AG04449 (cell line): Measurements from ENCODE around the gene NPHP4.

Experiments
- CTCF ChIA-PET: fragments of 350-600 bp; formaldehyde crosslinking; extraction: SDS; loops from one replicate; lab custom pipeline; 2021; ENCODE audit warnings: antibody characterized with exemption; lab: Yijun Ruan, JAX
- POLR2A ChIA-PET: fragments of 400-600, 350-600 bp; formaldehyde crosslinking; extraction: SDS; loops from one replicate; lab custom pipeline; 2020; ENCODE audit warnings: antibody characterized with exemption, inconsistent platforms; lab: Yijun Ruan, JAX
- DNase-seq: peaks from one replicate; pipeline ENCODE4 v3.0.0-alpha.2; 2010; ENCODE audit warnings: low read depth, low spot score
- H3K4me3 ChIP-seq: 2 replicates; pipeline ENCODE4 v1.5.1; 2011; ENCODE audit warnings: low read depth, mild to moderate bottlenecking, control low read depth, low read length
- TF ChIP-seq, protein P1 (sequence below): IDR thresholded peaks from one replicate; pipeline ENCODE4 v1.5.1; 2011; ENCODE audit warnings: mild to moderate bottlenecking, moderate library complexity, low read length, control low read depth, inconsistent platforms; ENCODE audit not compliant: insufficient read depth; ENCODE audit errors: missing control alignments

NPHP4 gene

DNA sequence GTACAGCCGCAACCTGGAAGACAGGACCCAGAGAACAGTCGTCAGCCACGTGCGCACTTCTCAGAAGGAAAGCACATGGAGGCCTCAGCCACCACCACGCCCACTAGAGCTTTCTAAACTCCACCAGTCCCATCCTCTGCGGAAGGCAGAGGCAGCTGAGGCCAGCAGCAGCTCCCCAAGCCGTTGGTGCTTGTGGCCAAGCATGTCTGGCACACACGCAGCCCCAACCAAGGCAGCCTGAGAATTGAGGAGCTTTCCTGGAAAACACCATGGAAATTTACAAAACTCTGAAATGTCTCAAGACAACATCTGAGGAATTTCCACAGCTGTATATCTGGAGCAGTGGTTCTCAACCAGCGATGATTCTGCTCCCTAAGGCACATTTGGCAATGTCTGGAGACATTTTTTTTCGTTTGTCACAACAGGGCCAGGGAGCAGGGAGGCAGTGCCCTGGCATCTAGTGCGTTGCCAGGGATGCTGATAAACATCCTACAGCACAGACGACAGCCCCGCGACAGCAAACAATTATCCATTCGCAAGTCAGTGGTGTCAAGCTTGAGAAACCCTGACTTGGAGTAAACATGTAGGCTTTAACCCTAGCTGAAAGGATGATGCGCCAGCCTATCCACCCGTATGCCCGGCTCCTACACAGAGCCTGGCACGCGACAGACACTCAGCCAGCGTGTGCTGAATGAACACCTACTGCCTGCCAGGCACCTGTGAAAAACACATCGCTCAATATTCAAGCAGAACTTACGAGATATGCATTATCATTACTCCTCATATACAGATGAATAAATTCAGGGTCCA lies 24.7 kb downstream of the NPHP4 start:
- no peak overlapping the region for H3K4me3 ChIP-seq
- DNase-seq: no peak
- ChIA-PET POLR2A (no interaction called here), CTCF (interaction anchor here (1.0 kb wide), 1 partner anchor 7 kb away, joined by 4 read pairs; no protein-coding TSS in a partner anchor)
- TF ChIP-seq, protein P1, sequence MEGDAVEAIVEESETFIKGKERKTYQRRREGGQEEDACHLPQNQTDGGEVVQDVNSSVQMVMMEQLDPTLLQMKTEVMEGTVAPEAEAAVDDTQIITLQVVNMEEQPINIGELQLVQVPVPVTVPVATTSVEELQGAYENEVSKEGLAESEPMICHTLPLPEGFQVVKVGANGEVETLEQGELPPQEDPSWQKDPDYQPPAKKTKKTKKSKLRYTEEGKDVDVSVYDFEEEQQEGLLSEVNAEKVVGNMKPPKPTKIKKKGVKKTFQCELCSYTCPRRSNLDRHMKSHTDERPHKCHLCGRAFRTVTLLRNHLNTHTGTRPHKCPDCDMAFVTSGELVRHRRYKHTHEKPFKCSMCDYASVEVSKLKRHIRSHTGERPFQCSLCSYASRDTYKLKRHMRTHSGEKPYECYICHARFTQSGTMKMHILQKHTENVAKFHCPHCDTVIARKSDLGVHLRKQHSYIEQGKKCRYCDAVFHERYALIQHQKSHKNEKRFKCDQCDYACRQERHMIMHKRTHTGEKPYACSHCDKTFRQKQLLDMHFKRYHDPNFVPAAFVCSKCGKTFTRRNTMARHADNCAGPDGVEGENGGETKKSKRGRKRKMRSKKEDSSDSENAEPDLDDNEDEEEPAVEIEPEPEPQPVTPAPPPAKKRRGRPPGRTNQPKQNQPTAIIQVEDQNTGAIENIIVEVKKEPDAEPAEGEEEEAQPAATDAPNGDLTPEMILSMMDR: no peak

DNA sequence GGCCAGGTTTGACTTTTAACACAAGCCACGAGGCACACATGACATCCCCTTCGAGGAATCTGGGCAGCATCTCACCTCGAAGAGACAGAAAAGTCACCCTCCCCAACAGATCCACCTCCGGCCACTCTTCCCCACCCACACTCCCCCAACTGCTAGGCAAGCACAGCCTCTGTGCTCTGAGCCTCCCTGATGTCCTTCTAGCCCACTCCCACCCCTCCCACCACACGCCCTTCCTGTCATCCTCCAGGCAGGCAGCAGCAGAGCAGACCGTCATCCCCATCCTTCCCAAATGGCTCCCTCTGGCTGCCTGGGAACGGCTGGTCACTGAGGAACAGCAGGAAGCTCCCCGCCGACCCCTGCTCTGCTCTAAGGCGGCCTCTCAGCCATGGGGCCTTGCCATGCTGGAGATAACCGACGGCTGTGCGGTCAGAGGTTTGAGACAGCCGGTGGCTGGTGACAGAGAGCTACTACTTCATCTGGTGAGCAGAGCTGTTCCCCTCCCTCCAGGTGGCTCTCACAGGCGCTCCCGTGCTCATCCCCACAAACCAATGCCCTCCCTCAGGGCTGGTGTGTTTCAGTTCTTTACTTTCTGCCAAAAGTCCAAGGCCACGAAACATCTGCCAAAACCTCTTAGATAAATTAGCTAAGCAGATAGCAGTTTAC lies 25.6 kb downstream of the NPHP4 start:
- ChIA-PET POLR2A (no interaction called here), CTCF (interaction anchor here (1.0 kb wide), 1 partner anchor 8 kb away, joined by 4 read pairs; no protein-coding TSS in a partner anchor)
- no peak for DNase-seq
- no peak overlapping the region for H3K4me3 ChIP-seq
- TF ChIP-seq, protein P1: no peak

DNA sequence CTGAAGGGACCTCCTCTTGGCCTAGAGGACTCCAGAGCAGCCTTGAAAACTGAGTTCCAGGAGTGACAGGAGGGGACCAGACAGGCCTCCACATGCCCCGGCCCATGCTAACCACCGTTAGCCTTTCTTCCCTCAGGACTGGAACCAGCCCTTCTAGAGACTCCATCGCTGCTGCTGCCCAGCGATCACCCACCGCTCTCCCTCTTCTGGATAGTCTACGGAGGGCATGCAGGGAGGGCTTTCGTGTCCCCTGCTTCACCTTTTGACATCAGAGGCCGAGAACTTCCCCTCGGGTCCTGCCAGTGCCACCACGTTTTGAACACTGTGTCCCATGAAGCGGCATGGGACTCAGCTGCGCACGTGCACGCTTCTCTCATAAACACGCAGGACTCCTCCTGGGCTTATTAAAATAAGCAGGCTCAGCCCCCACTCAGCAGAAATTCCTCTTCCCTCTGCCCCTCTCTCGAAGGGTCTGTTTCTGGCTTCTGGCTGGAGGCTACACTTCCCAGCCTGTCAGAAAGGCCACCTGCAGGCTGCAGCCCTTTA lies 26.6 kb downstream of the NPHP4 start:
- no peak overlapping the region for H3K4me3 ChIP-seq
- TF ChIP-seq, protein P1: no peak
- CTCF ChIA-PET: no interaction called here
- DNase-seq: no peak
- POLR2A ChIA-PET: no interaction called here

- DNase-seq: no peak
- ChIA-PET POLR2A (no interaction called here), CTCF (interaction anchor here (0.6 to 1.2 kb wide), 2 partner anchors 11 to 151 kb away, joined by 3 to 4 read pairs; no protein-coding TSS in a partner anchor)
- TF ChIP-seq, protein P1: no peak
- H3K4me3 ChIP-seq: no peak overlapping the region
These were observed 29.7 kb downstream of the NPHP4 start for GRCh38 chr1:5962265-5963105.

GRCh38 chr1:5961601-5962000 lies 30.6 kb downstream of the NPHP4 start:
- POLR2A ChIA-PET: no interaction called here
- DNase-seq: no peak
- no peak overlapping the region for H3K4me3 ChIP-seq
- TF ChIP-seq, protein P1: no peak
- CTCF ChIA-PET: interaction anchor here (1.2 kb wide), 1 partner anchor 12 kb away, joined by 4 read pairs; no protein-coding TSS in a partner anchor
